ENCODE data around the gene ITPR3.

The ITPR3 gene

DNA sequence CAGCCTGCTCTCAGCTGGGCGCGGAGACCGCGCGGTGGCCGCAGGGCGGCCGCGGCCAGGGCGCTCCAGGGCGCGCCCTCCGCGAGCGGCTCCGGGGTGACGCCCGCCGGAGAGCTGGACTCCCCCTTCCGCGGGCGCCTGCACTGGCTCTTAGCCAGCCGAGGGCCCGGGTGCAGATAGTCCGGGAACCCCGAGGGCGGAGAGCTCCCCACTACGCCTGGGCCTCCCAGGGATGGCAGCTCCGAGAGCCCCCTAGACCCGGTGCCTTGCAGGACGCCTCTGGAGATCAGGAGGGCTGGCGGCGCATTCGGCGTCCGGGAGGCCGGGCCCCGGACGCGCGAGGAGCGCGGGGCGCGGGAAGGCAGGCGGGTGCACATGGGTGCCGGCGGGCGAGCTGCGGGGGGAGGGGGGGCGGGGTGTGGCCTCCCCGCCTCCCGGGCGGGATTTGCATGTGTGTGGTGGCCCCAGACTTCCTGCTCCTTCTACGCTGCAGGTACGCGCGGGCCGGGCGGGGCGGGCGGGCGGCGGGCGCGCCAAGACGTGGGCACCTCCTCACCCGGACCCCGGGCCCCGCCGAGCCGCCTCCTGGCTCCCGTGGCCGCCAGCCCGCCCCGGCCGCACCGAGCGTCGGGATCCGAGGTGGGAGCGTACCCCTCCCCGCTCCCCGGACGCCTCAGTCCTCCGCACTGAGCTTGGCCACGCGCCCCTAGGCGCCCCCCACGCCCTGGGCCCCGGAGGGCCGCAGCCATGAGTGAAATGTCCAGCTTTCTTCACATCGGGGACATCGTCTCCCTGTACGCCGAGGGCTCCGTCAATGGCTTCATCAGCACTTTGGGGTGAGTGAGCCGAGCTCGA is at the start of gene ITPR3:
Gene ITPR3, plus strand, starts transcription at position 467 of the 855 bp plus-strand sequence. Its CDS starts 281 bp downstream, at position 748.
- DNase-seq (ENCODE audit: insufficient read length, low spot score) = peak; percentile 83

GRCh38 chr6:33571637-33572316 is 49.3 kb upstream of the ITPR3 start:
- FAIRE-seq = no peak
- no peak for DNase-seq (ENCODE audit: insufficient read length, low spot score)

More for the DNA sequence above, at the start of gene ITPR3:
- no peak for FAIRE-seq

GRCh38 chr6:33575211-33575610 is 45.9 kb upstream of the ITPR3 start:
- DNase-seq (ENCODE audit: insufficient read length, low spot score) (no peak), FAIRE-seq (no peak)

- DNase-seq (ENCODE audit: insufficient read length, low spot score) (no peak), FAIRE-seq (no peak)
Observed at GRCh38 chr6:33576668-33577067, 44.5 kb upstream of the ITPR3 start.

- no peak for DNase-seq (ENCODE audit: insufficient read length, low spot score)
- no peak for FAIRE-seq
Observed at GRCh38 chr6:33577106-33577535, 44.0 kb upstream of the ITPR3 start.

DNA sequence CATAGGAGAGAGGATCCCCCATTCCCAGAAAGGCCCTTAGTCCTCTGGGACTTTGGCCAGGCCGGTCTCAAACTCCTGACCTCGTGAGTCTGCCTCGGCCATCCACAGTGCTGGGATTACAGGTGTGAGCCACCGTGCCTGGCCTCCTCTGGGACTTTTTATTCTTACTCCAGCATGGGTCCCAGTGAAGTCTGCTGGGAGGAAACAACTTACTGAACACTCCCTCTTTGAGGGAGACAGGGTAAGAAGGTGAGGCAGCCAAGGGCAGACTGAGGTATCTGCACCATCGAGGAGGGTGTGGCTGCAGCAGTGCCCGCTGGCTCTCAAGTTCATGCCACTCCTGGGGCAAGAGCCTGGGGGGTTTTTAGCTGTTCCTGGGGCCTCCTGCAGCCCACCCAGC is 43.4 kb upstream of the ITPR3 start:
- DNase-seq (ENCODE audit: insufficient read length, low spot score) (no peak), FAIRE-seq (no peak)

DNA sequence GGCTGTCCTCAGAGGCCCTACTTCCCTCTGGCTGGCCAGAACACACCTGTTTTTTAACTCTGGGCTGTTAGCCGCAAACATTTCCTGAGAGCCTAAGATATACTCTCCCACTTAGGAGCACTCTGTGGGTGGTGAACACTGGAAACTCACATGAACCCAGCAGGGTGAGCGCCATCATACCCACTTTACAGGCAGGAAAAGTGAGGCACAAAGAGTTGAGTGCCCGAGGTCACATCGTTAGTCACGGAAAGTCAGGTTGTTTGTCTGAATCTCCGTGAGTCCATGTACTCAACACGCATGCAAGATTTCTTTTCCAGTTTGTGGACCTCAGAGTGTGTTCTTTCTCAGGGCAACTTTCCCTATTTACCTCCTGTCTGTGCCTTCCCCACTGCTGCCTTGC is 43.0 kb upstream of the ITPR3 start:
- FAIRE-seq (no peak), DNase-seq (ENCODE audit: insufficient read length, low spot score) (no peak)

DNA sequence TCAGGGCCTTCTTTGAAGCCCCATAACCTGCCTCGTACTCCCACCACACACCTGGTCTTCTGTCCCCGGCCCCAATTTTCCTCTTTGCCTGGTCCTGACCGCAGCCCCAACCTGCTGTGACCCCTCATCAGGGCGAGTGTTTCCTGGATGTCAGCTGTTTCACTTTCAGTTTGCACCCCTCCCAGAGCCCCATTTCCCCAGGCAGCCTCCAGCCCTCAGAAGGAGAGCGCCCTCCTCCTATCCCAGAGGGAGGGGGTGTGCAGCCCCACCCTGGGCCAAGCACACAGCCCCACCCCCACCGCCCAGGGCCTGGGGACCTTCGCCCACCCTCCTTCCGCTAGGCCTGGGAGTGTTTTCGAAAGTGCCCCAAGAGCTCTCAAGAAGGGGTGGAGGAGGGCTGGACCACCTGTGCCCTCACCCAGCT is 42.5 kb upstream of the ITPR3 start:
- FAIRE-seq (no peak), DNase-seq (ENCODE audit: insufficient read length, low spot score) (no peak)

DNA sequence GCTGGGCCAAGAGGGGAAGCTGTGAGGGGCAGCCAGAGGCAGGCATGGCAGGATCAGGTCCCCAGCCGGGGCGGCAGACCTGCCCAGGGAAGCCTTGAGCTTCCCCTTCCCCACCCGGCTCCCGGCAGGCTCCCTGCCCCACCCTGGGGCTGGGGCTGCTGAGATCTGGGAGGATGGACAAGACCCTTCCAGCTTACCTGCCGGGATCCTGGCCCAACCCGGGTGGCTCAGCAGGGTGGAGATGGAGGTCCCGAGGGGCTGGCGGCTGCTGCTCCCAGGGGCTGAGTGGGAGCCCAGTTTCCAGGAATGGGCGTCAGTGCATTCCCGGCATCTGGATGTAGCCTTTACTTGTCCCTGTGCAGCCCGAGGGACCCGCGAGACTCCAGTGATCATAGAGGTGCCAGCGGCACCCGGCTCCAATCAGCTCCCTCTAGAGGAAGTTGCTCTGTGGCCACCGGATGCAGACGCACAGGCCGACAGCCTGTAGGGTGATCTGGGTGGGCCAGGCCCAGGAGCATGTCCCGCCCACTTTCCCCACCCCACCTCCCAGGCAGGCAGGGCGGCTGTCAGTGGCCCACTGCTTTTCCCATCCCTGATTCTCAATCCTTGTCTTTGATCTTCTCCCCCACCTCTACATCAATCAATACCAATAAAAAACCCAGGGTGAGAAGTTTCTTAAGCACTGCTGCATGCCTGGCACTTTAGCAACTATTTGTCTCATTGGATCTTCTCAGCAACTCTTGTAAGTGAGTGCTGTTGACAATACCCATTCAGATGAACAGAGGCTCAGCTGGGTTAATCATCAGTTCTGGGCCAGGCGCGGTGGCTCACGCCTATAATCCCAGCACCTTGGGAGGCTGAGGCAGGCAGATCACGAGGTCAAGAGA is 41.1 kb upstream of the ITPR3 start, which contains the start of gene BAK1:
Gene BAK1, minus strand, starts transcription at position 449 of the 887 bp plus-strand sequence. CDS start 2,672 bp downstream, outside the sequence.
- FAIRE-seq = peak; percentile 74
- peak; percentile 94 for DNase-seq (ENCODE audit: insufficient read length, low spot score)

DNA sequence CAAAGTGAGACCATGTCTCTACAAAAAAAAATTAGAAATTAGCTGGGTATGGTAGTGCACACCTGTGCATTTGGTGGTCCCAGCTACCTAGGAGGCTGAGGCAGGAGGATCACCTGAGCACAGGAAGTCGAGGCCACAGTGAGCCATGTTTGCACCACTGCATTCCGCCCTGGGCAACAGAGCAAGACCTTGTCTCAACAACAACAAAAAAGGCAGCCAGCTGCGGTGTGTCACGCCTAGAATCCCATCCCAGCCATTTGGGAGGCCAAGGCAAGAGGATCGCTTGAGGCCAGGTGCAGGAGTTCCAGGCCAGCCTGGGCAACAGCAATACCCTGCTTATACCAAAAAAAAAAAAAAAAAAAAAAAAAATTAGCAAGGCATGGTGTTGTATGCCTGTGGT is 39.9 kb upstream of the ITPR3 start:
- no peak for DNase-seq (ENCODE audit: insufficient read length, low spot score)
- FAIRE-seq = no peak

DNA sequence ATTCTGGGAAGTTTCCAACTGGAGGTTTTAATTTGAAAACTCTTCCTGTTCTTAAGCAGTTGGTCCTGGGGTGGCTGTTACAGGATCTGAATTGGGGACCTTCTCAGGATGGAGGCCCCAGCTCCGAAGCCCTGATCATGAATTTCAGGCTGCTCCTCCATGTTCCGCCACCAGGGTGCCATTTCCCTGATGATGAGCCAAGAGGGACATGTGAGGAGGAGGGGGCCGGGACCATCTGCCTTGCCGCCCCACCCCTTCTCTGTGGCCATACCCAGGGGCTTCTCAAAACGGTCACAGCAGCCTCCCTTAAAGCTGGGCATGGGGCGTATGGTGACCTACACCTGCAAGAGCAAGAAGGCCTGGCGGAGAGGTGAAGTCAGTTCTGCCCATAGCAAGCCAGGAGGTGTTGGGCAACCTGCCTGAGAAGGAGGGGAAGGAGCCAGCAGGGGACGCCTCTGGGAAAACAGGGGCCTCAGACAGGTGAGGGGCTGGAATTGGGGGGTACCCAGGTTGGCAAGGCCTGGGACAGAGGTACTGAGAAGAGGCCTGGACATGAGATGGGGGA is 37.4 kb upstream of the ITPR3 start:
- DNase-seq (ENCODE audit: insufficient read length, low spot score) = no peak
- FAIRE-seq = no peak

GRCh38 chr6:33584700-33585402 is 36.3 kb upstream of the ITPR3 start:
- no peak for DNase-seq (ENCODE audit: insufficient read length, low spot score)
- FAIRE-seq = no peak

DNA sequence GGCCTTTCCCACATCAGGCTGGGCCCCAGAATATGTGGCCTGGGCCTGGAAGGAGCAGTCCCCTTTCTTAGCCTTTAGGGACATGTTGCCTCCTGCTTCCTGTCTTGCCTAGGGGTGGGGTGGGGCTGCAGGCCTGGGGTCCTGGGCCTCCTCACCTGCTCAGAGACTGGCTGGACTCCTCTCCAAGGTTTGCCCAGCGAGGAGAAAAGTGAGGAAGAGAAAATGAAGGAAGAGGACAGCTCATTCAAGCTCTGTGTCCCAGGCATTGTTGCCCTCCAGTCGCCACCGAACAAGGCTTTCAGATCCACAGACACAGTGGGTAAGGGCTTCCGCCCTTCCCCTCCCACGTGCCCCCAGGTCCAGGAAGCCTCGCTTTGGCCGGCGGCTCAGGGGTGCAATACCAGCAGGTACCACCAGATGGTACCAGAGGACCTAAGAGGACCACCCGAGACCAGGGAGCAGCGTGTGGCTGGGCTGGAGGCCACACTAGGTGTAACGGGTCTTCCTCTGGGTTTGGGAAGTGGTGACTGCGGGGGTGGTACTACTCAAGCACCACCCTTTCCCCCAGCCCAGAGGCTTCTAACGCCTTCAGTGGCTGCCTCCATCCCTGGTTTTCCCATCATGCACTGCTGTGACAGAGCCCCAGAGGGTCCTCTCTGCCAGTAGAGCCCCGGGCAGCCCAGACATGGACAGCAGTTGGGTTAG is 35.6 kb upstream of the ITPR3 start:
- FAIRE-seq (no peak), DNase-seq (ENCODE audit: insufficient read length, low spot score) (peak; percentile 79)

DNA sequence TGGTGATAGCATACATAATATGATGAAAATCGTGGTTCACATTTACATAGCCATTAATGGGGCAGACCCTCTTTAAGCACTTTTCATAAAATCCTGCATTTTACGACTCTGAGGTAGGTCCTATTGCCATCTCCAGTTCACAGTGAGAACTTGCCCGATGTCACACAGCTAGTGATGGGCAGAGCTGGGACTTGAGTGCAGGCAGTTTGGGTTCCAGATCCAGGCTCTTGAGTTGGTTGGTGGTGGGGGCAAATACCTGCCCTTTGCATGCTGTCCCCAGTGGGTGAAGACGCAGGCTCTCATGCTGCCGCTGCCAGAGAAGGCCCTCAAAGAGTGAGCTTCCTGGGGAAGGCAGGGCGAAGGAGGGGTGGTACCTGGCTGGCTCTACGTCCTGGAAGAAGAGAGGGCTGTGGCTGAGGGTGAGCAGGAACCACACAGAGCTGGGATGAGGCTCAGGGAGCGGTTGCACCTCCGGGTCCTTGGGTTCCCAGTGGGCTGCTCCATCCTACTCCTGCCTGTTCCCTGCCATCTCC is 34.9 kb upstream of the ITPR3 start:
- FAIRE-seq (no peak), DNase-seq (ENCODE audit: insufficient read length, low spot score) (no peak)

DNA sequence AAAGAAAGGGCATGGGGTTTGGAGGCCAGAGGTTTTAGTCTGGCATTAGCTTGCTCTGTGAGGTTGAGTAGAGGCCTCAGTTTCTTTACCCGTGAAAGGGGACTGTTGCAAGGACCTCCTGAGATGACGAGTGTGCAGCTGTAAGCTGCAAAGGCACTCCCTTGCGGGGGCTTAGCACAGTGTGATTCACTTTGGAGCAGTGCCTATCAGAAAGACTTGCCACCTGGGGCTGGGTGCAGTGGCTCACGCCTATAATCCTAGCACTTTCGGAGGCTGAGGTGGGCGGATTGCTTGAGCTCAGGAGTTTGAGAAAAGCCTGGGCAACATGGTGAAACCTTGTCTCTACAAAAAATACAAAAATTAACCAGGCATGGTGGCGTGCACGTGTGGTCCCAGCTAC is 33.6 kb upstream of the ITPR3 start:
- no peak for DNase-seq (ENCODE audit: insufficient read length, low spot score)
- FAIRE-seq = no peak

GRCh38 chr6:33588894-33589293 is 32.2 kb upstream of the ITPR3 start:
- FAIRE-seq (no peak), DNase-seq (ENCODE audit: insufficient read length, low spot score) (no peak)

DNA sequence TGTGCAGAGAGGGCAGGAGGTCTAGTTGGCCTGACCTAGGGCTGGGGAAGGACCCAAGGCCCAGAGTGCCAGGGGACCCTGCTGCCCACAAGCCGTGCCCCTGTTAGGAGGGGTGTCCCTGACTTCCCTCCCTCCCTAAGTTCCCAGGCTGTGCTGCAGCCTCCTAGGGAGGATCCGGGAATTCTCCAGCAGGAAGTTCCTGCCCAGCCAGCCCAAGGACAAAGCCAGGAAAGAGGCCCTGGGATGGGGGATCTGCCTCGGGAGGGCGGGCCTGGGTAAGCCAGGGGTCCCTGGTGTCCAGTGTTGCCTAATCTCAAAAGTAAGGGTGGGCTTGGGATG is 31.8 kb upstream of the ITPR3 start:
- FAIRE-seq (no peak), DNase-seq (ENCODE audit: insufficient read length, low spot score) (no peak)

GRCh38 chr6:33589731-33590530 is 31.2 kb upstream of the ITPR3 start:
- peak; percentile 46 for FAIRE-seq
- peak; percentile 93 for DNase-seq (ENCODE audit: insufficient read length, low spot score)

Measured in HTR-8/SVneo (cell line).